PC-3 (cell line): ENCODE measurements around the gene EFTUD2. TPM values are rescaled to one million over a fixed set of nuclear protein-coding genes. Genes with fewer than 3 reads are reported as not detected.

Source experiments
- ATAC-seq: fragments of 200-7000 bp; cut with Tn5 transposase; 2 replicates; pipeline ENCODE4 v1.9.1; 2020; ENCODE audit warnings: mild to moderate bottlenecking, moderate library complexity
- BruUV-seq: library from RNA; stranded (reverse); fragments of 400-500 nt; replicated peaks from 2 replicates; lab custom pipeline; 2021; lab: Mats Ljungman, UMichigan
- CTCF ChIA-PET: fragments of 300-600 bp; sonication (Branson Sonifier 250); formaldehyde crosslinking; loops from one replicate; lab custom pipeline; 2022; ENCODE audit warnings: antibody characterized with exemption; lab: Charles Lee
- POLR2A ChIA-PET: fragments of 300-600 bp; sonication (Branson Sonifier 250); formaldehyde crosslinking; loops from one replicate; lab custom pipeline; 2022; ENCODE audit warnings: antibody characterized with exemption; ENCODE audit not compliant: unreplicated experiment; lab: Charles Lee
- DNase-seq: peaks from one replicate; pipeline ENCODE4 v3.0.0-alpha.2; 2015
- H2AFZ ChIP-seq: fragments of 300-600 bp; sonication (generic); 2 replicates; pipeline ENCODE4 v1.6.0; 2016; ENCODE audit warnings: antibody characterized with exemption, low read length
- H3F3A ChIP-seq: fragments of 300-600 bp; sonication (generic); one replicate; pipeline ENCODE4 v1.6.0; 2017; ENCODE audit warnings: antibody characterized with exemption, low read length, control low read depth, mild to moderate bottlenecking; ENCODE audit not compliant: unreplicated experiment
- H3K27ac ChIP-seq: fragments of 300-600 bp; sonication (generic); 2 replicates; pipeline ENCODE4 v1.5.1; 2016; ENCODE audit warnings: mild to moderate bottlenecking, low read length
- H3K27me3 ChIP-seq: fragments of 300-600 bp; sonication (generic); 2 replicates; pipeline ENCODE4 v1.6.1; 2016; ENCODE audit warnings: low read length, mixed read lengths
- H3K36me3 ChIP-seq: fragments of 300-600 bp; sonication (generic); 2 replicates; pipeline ENCODE4 v1.6.1; 2016; ENCODE audit warnings: low read depth, mixed run types, low read length, mixed read lengths
- H3K4me1 ChIP-seq: fragments of 300-600 bp; sonication (generic); 2 replicates; pipeline ENCODE4 v1.5.1; 2016; ENCODE audit warnings: low read length; ENCODE audit not compliant: insufficient read depth
- H3K4me2 ChIP-seq: fragments of 300-600 bp; sonication (generic); 2 replicates; pipeline ENCODE4 v1.6.0; 2016; ENCODE audit warnings: low read length
- H3K4me3 ChIP-seq: fragments of 300-600 bp; sonication (generic); 2 replicates; pipeline ENCODE4 v1.5.1; 2016; ENCODE audit warnings: mild to moderate bottlenecking, low read length, mixed read lengths
- H3K79me2 ChIP-seq: fragments of 300-600 bp; sonication (generic); 2 replicates; pipeline ENCODE4 v1.6.1; 2017; ENCODE audit warnings: low read length, mixed read lengths
- H3K9ac ChIP-seq: fragments of 300-600 bp; sonication (generic); 2 replicates; pipeline ENCODE4 v1.6.0; 2016; ENCODE audit warnings: mild to moderate bottlenecking, low read length
- H3K9me2 ChIP-seq: fragments of 300-600 bp; sonication (generic); replicated peaks from 2 replicates; pipeline ENCODE4 v1.6.1; 2016; ENCODE audit warnings: mixed run types, low read length, mixed read lengths
- H3K9me3 ChIP-seq: fragments of 300-600 bp; sonication (generic); 2 replicates; pipeline ENCODE4 v1.6.1; 2016; ENCODE audit warnings: low read length, mixed read lengths
- H4K20me1 ChIP-seq: fragments of 300-600 bp; sonication (generic); 2 replicates; pipeline ENCODE4 v1.6.1; 2016; ENCODE audit warnings: low read length, mixed read lengths
- CTCF ChIP-seq: fragments of 300-600 bp; sonication (generic); conservative IDR thresholded peaks from 2 replicates; pipeline ENCODE4 v1.5.1; 2017; ENCODE audit warnings: antibody characterized with exemption, low read depth, mild to moderate bottlenecking, low read length
- EZH2 ChIP-seq: fragments of 300-600 bp; sonication (generic); IDR thresholded peaks from one replicate; pipeline ENCODE4 v1.6.1; 2017; ENCODE audit warnings: antibody characterized with exemption, mild to moderate bottlenecking, low read length; ENCODE audit not compliant: unreplicated experiment
- EZH2phosphoT487 ChIP-seq: fragments of 300-600 bp; sonication (generic); IDR thresholded peaks from 2 replicates; pipeline ENCODE4 v1.6.1; 2018; ENCODE audit warnings: mild to moderate bottlenecking, antibody characterized with exemption, low read length, borderline replicate concordance
- intact Hi-C: fragments of 100-400 bp; cut with micrococcal nuclease; formaldehyde crosslinking; loops from 2 replicates; pipeline ENCODE4 v1.9.0; 2023
- total RNA-seq: library from RNA; depleted of rRNA; stranded (reverse); fragments of >200 nt; gene quantifications from 2 replicates; pipeline ENCODE4 v1.2.3, GENCODE V29; 2014

Gene EFTUD2
- total RNA-seq, 1 experiment from 2014 or later, result 227 TPM

GRCh38 chr17:44912763-44913544 is 13.7 kb upstream of the EFTUD2 start:
- CTCF ChIA-PET, result no interaction called here

GRCh38 chr17:44911133-44912001 is 12.1 kb upstream of the EFTUD2 start:
- TF ChIP-seq EZH2, result no peak
- TF ChIP-seq EZH2phosphoT487, result no peak
- peak; percentile 61 for TF ChIP-seq CTCF
- Histone ChIP-seq H3K79me2 (no peaks in the 10 kb centered on the region), H3K4me2 (no peak overlapping the region), H3K9ac (no peak overlapping the region), H3F3A (no peaks in the 10 kb centered on the region), H3K36me3 (no peaks in the 10 kb centered on the region), H3K9me3 (no peaks in the 10 kb centered on the region), H3K9me2 (no peaks in the 10 kb centered on the region), H4K20me1 (no peaks in the 10 kb centered on the region), H3K4me1 (peaks cover 30% of the 10 kb centered on the region), H3K27me3 (no peaks in the 10 kb centered on the region), H3K27ac (no peak overlapping the region), H2AFZ (no peak overlapping the region), H3K4me3 (no peak overlapping the region)
- intact Hi-C loops, result no loop called here
- no TSS peak for BruUV-seq
- DNase-seq (peak; percentile 48), ATAC-seq (no peak; the same call in 1 of the 2 replicates)
- ChIA-PET POLR2A (no interaction called here), CTCF (interaction anchor here (0.5 to 2.5 kb wide), 4 partner anchors 9 to 323 kb away, joined by 3 to 13 read pairs (median 4); no protein-coding TSS in a partner anchor)

More at GRCh38 chr17:44912763-44913544, 13.7 kb upstream of the EFTUD2 start:
- POLR2A ChIA-PET, result no interaction called here
- no peak overlapping the region for H3K4me3 ChIP-seq
- ATAC-seq (no peak), DNase-seq (no peak)
- H4K20me1 ChIP-seq, result no peaks in the 10 kb centered on the region
- H3K4me2 ChIP-seq, result no peak overlapping the region
- no peaks in the 10 kb centered on the region for H3K36me3 ChIP-seq
- no TSS peak for BruUV-seq
- H3K9ac ChIP-seq, result no peak overlapping the region
- H3K4me1 ChIP-seq, result peaks cover 40% of the 10 kb centered on the region
- no peaks in the 10 kb centered on the region for H3F3A ChIP-seq
- no peaks in the 10 kb centered on the region for H3K9me2 ChIP-seq
- H3K9me3 ChIP-seq, result no peaks in the 10 kb centered on the region
- no peaks in the 10 kb centered on the region for H3K27me3 ChIP-seq
- TF ChIP-seq CTCF (no peak), EZH2phosphoT487 (no peak), EZH2 (no peak)
- H3K27ac ChIP-seq, result no peak overlapping the region
- H3K79me2 ChIP-seq, result no peaks in the 10 kb centered on the region
- no peak overlapping the region for H2AFZ ChIP-seq
- intact Hi-C loops, result no loop called here
